IMR-90 (cell line): ENCODE measurements around the gene CHMP4B. TPM values are rescaled to one million over a fixed set of nuclear protein-coding genes. Genes with fewer than 3 reads are reported as not detected.

Experiments
- ATAC-seq: fragments of 200-7000 bp; cut with Tn5 transposase; 2 replicates; pipeline ENCODE4 v1.9.1; 2020; ENCODE audit warnings: low read depth, mild to moderate bottlenecking, moderate library complexity
- BruUV-seq: library from RNA; stranded (reverse); fragments of 400-500 nt; replicated peaks from 2 replicates; lab custom pipeline; 2021; lab: Mats Ljungman, UMichigan
- CTCF ChIA-PET: fragments of 300-600 bp; formaldehyde crosslinking; extraction: SDS; loops from one replicate; lab custom pipeline; 2021; ENCODE audit warnings: antibody characterized with exemption; lab: Yijun Ruan, JAX
- POLR2A ChIA-PET: fragments of 300-600 bp; sonication (Branson Sonifier 250); formaldehyde crosslinking; loops from one replicate; lab custom pipeline; 2022; ENCODE audit warnings: antibody characterized with exemption; ENCODE audit not compliant: unreplicated experiment; lab: Charles Lee
- DNase-seq: peaks from one replicate; pipeline ENCODE4 v3.0.0; 2013
- H2AFZ ChIP-seq: replicated peaks from 2 replicates; pipeline ENCODE3; 2013; ENCODE audit warnings: low read length, mild to moderate bottlenecking; ENCODE audit not compliant: poor library complexity
- H2AK5ac ChIP-seq: 2 replicates; pipeline ENCODE4 v1.6.1; 2013; ENCODE audit warnings: low read depth, low read length, inconsistent platforms
- H2AK9ac ChIP-seq: replicated peaks from 2 replicates; pipeline ENCODE3; 2013; ENCODE audit warnings: mild to moderate bottlenecking, low read depth, low read length, moderate library complexity; ENCODE audit not compliant: poor library complexity
- H2BK120ac ChIP-seq: 2 replicates; pipeline ENCODE4 v1.6.1; 2013; ENCODE audit warnings: low read depth, low read length, inconsistent platforms
- H2BK15ac ChIP-seq: 3 replicates; pipeline ENCODE4 v1.6.1; 2013; ENCODE audit warnings: low read depth, low read length, inconsistent platforms
- H2BK20ac ChIP-seq: 2 replicates; pipeline ENCODE4 v1.6.1; 2013; ENCODE audit warnings: low read depth, mild to moderate bottlenecking, inconsistent platforms, low read length, moderate library complexity
- H2BK5ac ChIP-seq: 2 replicates; pipeline ENCODE4 v1.6.1; 2013; ENCODE audit warnings: mild to moderate bottlenecking, low read depth, low read length, inconsistent platforms; ENCODE audit not compliant: poor library complexity, severe bottlenecking
- H3K14ac ChIP-seq: replicated peaks from 2 replicates; pipeline ENCODE4 v1.6.1; 2013; ENCODE audit warnings: low read depth, low read length, inconsistent platforms
- H3K18ac ChIP-seq: 2 replicates; pipeline ENCODE4 v1.6.1; 2013; ENCODE audit warnings: low read depth, low read length, control low read depth
- H3K23ac ChIP-seq: 2 replicates; pipeline ENCODE4 v1.6.1; 2013; ENCODE audit warnings: low read depth, low read length, inconsistent platforms
- H3K27ac ChIP-seq: 2 replicates; pipeline ENCODE4 v1.5.1; 2013; ENCODE audit warnings: mild to moderate bottlenecking, control low read depth, low read length; ENCODE audit not compliant: insufficient read depth
- H3K27me3 ChIP-seq: 2 replicates; pipeline ENCODE4 v1.6.1; 2013; ENCODE audit warnings: low read length; ENCODE audit not compliant: control insufficient read depth, insufficient read depth
- H3K36me3 ChIP-seq: 2 replicates; pipeline ENCODE4 v1.6.1; 2013; ENCODE audit warnings: low read length, mixed read lengths; ENCODE audit not compliant: control insufficient read depth, insufficient read depth
- H3K4ac ChIP-seq: 2 replicates; pipeline ENCODE4 v1.6.1; 2013; ENCODE audit warnings: low read depth, low read length, inconsistent platforms
- H3K4me1 ChIP-seq: 2 replicates; pipeline ENCODE4 v1.6.1; 2013; ENCODE audit warnings: low read length, mixed read lengths; ENCODE audit not compliant: control insufficient read depth, insufficient read depth
- H3K4me2 ChIP-seq: 2 replicates; pipeline ENCODE4 v1.6.1; 2013; ENCODE audit warnings: low read depth, mild to moderate bottlenecking, control low read depth, low read length, moderate library complexity
- H3K4me3 ChIP-seq: 2 replicates; pipeline ENCODE4 v1.5.1; 2013; ENCODE audit warnings: low read depth, mild to moderate bottlenecking, control low read depth, low read length, moderate library complexity; ENCODE audit not compliant: insufficient read depth
- H3K56ac ChIP-seq: 2 replicates; pipeline ENCODE4 v1.6.1; 2013; ENCODE audit warnings: low read length, inconsistent platforms; ENCODE audit not compliant: insufficient read depth; ENCODE audit errors: extremely low read depth
- H3K79me1 ChIP-seq, 2 experiments: 2 replicates each; pipeline ENCODE4 v1.6.1; 2013; ENCODE audit warnings: low read length in 2 of 2, inconsistent platforms in 1 of 2, low read depth in 1 of 2
- H3K9ac ChIP-seq: 2 replicates; pipeline ENCODE4 v1.6.1; 2013; ENCODE audit warnings: low read depth, low read length, control low read depth
- H3K9me1 ChIP-seq: 2 replicates; pipeline ENCODE4 v1.6.1; 2013; ENCODE audit warnings: low read length, inconsistent platforms; ENCODE audit not compliant: insufficient read depth
- H3K9me3 ChIP-seq: 2 replicates; pipeline ENCODE4 v1.6.1; 2013; ENCODE audit warnings: low read length; ENCODE audit not compliant: control insufficient read depth, insufficient read depth
- H4K20me1 ChIP-seq: 2 replicates; pipeline ENCODE4 v1.6.1; 2013; ENCODE audit warnings: low read length, inconsistent platforms; ENCODE audit not compliant: insufficient read depth
- H4K5ac ChIP-seq: 2 replicates; pipeline ENCODE4 v1.6.1; 2013; ENCODE audit warnings: mild to moderate bottlenecking, low read depth, low read length, control low read depth
- H4K8ac ChIP-seq, 2 experiments: 2 replicates each; pipeline ENCODE4 v1.6.1; 2013; ENCODE audit warnings: low read depth in 2 of 2, low read length in 2 of 2, control low read depth in 1 of 2, inconsistent platforms in 1 of 2
- H4K91ac ChIP-seq: 2 replicates; pipeline ENCODE4 v1.6.1; 2013; ENCODE audit warnings: low read depth, low read length, inconsistent platforms; ENCODE audit not compliant: insufficient read depth
- BHLHE40 ChIP-seq: fragments of 150-350 bp; IDR thresholded peaks from 2 replicates; pipeline ENCODE4 v1.6.1; 2016; ENCODE audit warnings: mild to moderate bottlenecking, low read depth, low read length
- CEBPB ChIP-seq: IDR thresholded peaks from 2 replicates; pipeline ENCODE4 v1.6.1; 2012; ENCODE audit warnings: low read depth, low read length, improper control_type of control experiment
- CHD1 ChIP-seq: IDR thresholded peaks from 2 replicates; pipeline ENCODE4 v1.6.1; 2012; ENCODE audit warnings: low read depth, low read length, improper control_type of control experiment
- MAFK ChIP-seq: IDR thresholded peaks from 2 replicates; pipeline ENCODE4 v1.6.1; 2012; ENCODE audit warnings: low read depth, low read length, improper control_type of control experiment
- POLR2A ChIP-seq: IDR thresholded peaks from 2 replicates; pipeline ENCODE4 v1.6.1; 2012; ENCODE audit warnings: mild to moderate bottlenecking, low read depth, low read length
- RAD21 ChIP-seq: IDR thresholded peaks from 2 replicates; pipeline ENCODE4 v1.6.1; 2012; ENCODE audit warnings: low read length, improper control_type of control experiment
- SMC3 ChIP-seq: fragments of 150-350 bp; IDR thresholded peaks from 2 replicates; pipeline ENCODE4 v1.6.1; 2016; ENCODE audit warnings: low read depth, mild to moderate bottlenecking, antibody characterized with exemption, low read length, moderate library complexity
- WGBS, 2 experiments: methylation state at CpG; one replicate each; pipeline versions ENCODE4 v1.1.5 to v1.1.7; 2013; ENCODE audit warnings: missing lambda C conversion rate in 2 of 2; ENCODE audit not compliant: insufficient read length in 1 of 2; ENCODE audit errors: extremely low coverage in 2 of 2; 5-methylcytosine and 5-hydroxymethylcytosine counted together
- dilution Hi-C: fragments of 300-500 bp; cut with HindIII; formaldehyde crosslinking; loops from one replicate; pipeline ENCODE4 v1.14.3; 2018; ENCODE audit warnings: low sequenced_read_pairs; ENCODE audit not compliant: unreplicated experiment
- in situ Hi-C: fragments of 300-500 bp; cut with MboI; formaldehyde crosslinking; loops from 3 replicates; pipeline ENCODE4 v1.14.3; 2019; ENCODE audit warnings: low sequenced_read_pairs, inconsistent platforms, mixed read lengths
- intact Hi-C: fragments of 100-400 bp; cut with micrococcal nuclease; formaldehyde crosslinking; loops from 2 replicates; pipeline ENCODE4 v1.10.0; 2022
- polyA plus RNA-seq, 3 experiments: library from polyadenylated mRNA; depleted of rRNA; stranded (reverse); fragments of >200 nt; gene quantifications; 2 replicates each; pipeline ENCODE4 v1.2.3, GENCODE V29; 2012; ENCODE audit warnings: low replicate concordance in 1 of 3
- total RNA-seq: library from RNA; depleted of rRNA; stranded (reverse); fragments of >200 nt; gene quantifications from 2 replicates; pipeline ENCODE4 v1.2.3, GENCODE V29; 2012
- TF ChIP-seq, protein P1 (sequence below): fragments of 150-350 bp; IDR thresholded peaks from 2 replicates; pipeline ENCODE4 v1.6.1; 2016; ENCODE audit warnings: low read depth, mild to moderate bottlenecking, low read length, moderate library complexity, borderline replicate concordance
- TF ChIP-seq, protein P2 (sequence below): fragments of 150-350 bp; IDR thresholded peaks from 2 replicates; pipeline ENCODE4 v1.6.1; 2017; ENCODE audit warnings: mild to moderate bottlenecking, antibody characterized with exemption, low read length, low read depth

The CHMP4B gene
- total and polyA plus RNA-seq, 2 of the 4 experiments (the other 2 are of a cell fraction) = 30.3 to 94.8 TPM

DNA sequence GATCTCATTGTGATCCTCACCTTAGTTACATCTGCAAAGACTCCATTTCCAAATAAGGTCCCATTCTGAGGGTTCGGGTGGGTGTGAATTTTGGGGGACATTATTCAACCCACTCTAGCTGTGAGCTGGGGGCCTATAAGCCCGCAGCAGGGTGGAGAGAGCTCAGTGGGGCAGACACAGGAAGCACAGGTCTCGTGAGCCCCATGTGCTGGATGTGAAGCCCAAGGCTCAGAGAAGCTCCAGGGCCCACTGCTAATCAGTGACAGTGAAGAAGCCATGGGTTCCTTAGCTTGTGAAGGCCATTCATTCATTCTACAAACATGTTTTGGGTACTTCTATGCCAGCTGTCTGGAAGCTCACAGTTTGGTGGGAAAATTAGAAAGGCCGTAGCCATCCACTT is 47.5 kb downstream of the CHMP4B start (continued):
- TF ChIP-seq, protein P1, sequence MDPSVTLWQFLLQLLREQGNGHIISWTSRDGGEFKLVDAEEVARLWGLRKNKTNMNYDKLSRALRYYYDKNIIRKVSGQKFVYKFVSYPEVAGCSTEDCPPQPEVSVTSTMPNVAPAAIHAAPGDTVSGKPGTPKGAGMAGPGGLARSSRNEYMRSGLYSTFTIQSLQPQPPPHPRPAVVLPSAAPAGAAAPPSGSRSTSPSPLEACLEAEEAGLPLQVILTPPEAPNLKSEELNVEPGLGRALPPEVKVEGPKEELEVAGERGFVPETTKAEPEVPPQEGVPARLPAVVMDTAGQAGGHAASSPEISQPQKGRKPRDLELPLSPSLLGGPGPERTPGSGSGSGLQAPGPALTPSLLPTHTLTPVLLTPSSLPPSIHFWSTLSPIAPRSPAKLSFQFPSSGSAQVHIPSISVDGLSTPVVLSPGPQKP = no peak
- TF ChIP-seq, protein P2, sequence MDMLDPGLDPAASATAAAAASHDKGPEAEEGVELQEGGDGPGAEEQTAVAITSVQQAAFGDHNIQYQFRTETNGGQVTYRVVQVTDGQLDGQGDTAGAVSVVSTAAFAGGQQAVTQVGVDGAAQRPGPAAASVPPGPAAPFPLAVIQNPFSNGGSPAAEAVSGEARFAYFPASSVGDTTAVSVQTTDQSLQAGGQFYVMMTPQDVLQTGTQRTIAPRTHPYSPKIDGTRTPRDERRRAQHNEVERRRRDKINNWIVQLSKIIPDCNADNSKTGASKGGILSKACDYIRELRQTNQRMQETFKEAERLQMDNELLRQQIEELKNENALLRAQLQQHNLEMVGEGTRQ = no peak

DNA sequence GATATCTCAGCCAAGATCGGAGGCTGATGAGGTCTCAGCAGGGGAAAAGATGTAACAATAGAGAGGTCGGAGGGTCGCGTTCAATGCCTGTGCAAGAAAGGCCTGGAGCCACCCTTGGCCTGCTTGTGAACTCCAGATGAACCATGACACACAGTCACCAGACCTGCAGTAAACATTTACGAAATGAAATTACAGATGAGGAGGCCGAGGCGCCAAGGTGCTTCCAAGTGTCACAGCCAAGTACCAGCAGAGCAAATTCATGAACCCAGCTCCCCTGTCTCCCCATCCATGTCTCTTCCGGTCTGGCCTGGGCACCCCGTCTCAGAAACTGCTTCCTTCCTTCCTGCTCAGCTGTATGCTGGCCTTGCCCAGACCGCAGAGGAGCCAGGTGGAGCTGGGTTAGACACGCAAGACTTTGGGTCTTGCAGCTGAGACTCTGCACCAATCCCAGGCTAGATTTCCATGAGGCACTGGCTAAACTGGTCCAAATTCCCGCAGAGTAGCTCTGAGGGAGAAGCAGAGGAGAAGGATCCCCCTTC is 48.1 kb downstream of the CHMP4B start:
- no peak overlapping the region for H3K4ac ChIP-seq
- in situ Hi-C loops = loop anchor here (5.0 kb wide), 1 partner anchor 208 kb away; no protein-coding TSS in a partner anchor
- POLR2A ChIA-PET = no interaction called here
- H2BK120ac ChIP-seq = no peak overlapping the region
- TF ChIP-seq, protein P2 = no peak
- no peak for TF ChIP-seq SMC3
- no peak for TF ChIP-seq POLR2A
- TF ChIP-seq BHLHE40 = no peak; the same call in 1 of the 2 replicates
- no peak for TF ChIP-seq CEBPB
- TF ChIP-seq RAD21 = no peak
- TF ChIP-seq MAFK = no peak
- no peak for TF ChIP-seq CHD1
- DNase-seq (no peak), ATAC-seq (no peak)
- peaks cover 9% of the 10 kb centered on the region; the same call in 1 of the 2 replicates for H3K9me1 ChIP-seq
- peaks cover 7% of the 10 kb centered on the region; the same call in 1 of the 2 replicates for H3K4me1 ChIP-seq
- H4K91ac ChIP-seq = no peak overlapping the region
- H3K27me3 ChIP-seq = no peaks in the 10 kb centered on the region
- H2BK20ac ChIP-seq = no peak overlapping the region
- no peak overlapping the region for H3K18ac ChIP-seq
- dilution Hi-C loops = no loop called here
- H2AFZ ChIP-seq = no peak overlapping the region
- no peak overlapping the region for H2BK5ac ChIP-seq
- CTCF ChIA-PET = no interaction called here
- no peak overlapping the region for H2BK15ac ChIP-seq
- H3K14ac ChIP-seq = no peak overlapping the region
- intact Hi-C loops = no loop called here
- no peak overlapping the region for H3K4me3 ChIP-seq
- no peak overlapping the region for H4K5ac ChIP-seq
- H4K20me1 ChIP-seq = peaks cover 13% of the 10 kb centered on the region
- H3K23ac ChIP-seq = no peak overlapping the region
- H2AK5ac ChIP-seq = no peak overlapping the region
- H3K9me3 ChIP-seq = no peaks in the 10 kb centered on the region
- no peak overlapping the region for H3K4me2 ChIP-seq
- BruUV-seq = no TSS peak
- no peak overlapping the region for H3K56ac ChIP-seq
- 72% methylated on average over 3 of the region's 12 CpGs; no CpG with 5 or more reads in 1 of the 2 experiments for WGBS, 2 experiments
- H2AK9ac ChIP-seq = no peak overlapping the region
- H4K8ac ChIP-seq = no peak overlapping the region
- H3K36me3 ChIP-seq = peaks cover 26% of the 10 kb centered on the region
- peaks cover 0 to 13% of the 10 kb centered on the region in 2 experiments; a peak in 2 of 4 replicates for H3K79me1 ChIP-seq
- H3K9ac ChIP-seq = no peak overlapping the region
- H3K27ac ChIP-seq = no peak overlapping the region
